K562 (cell line): ENCODE results near the gene ADGRB3. TPM values are rescaled to one million over a fixed set of nuclear protein-coding genes. Genes with fewer than 3 reads are reported as not detected.
A peak's percentile ranks its signal among the peaks of the same experiment; 100 is the strongest.

Experiments used
- BRF1 ChIP-seq: IDR thresholded peaks from 3 replicates; pipeline ENCODE4 v1.6.1; 2011; ENCODE audit warnings: borderline replicate concordance, mild to moderate bottlenecking; ENCODE audit not compliant: insufficient read length; ENCODE audit errors: extremely low read depth
- CREM ChIP-seq: IDR thresholded peaks from 2 replicates; pipeline ENCODE4 v1.6.1; 2014; ENCODE audit warnings: antibody characterized with exemption, low read depth
- E2F6 ChIP-seq, 2 experiments: IDR thresholded peaks; 2 replicates each; pipeline ENCODE4 v1.6.1; 2011; ENCODE audit warnings: borderline replicate concordance in 1 of 2, control low read depth in 1 of 2, low read depth in 1 of 2, low read length in 1 of 2, mild to moderate bottlenecking in 1 of 2, mixed read lengths in 1 of 2, moderate library complexity in 1 of 2; ENCODE audit not compliant: insufficient read depth in 1 of 2, insufficient read length in 1 of 2, poor library complexity in 1 of 2, severe bottlenecking in 1 of 2; ENCODE audit errors: extremely low read depth in 1 of 2
- GABPA ChIP-seq: fragments of 200-800 bp; sonication (Bioruptor generic); conservative IDR thresholded peaks from 2 replicates; pipeline ENCODE4 v1.6.1; 2016; ENCODE audit warnings: low read depth, missing genetic modification characterization, missing compliant biosample characterization
- MAFG ChIP-seq: fragments of 450-650 bp; conservative IDR thresholded peaks from 2 replicates; pipeline ENCODE4 v1.6.1; 2016; ENCODE audit warnings: missing genetic modification characterization, missing compliant biosample characterization
- MYNN ChIP-seq, 2 experiments: sonication (generic); formaldehyde crosslinking in 1 of 2; IDR thresholded peaks; 2 replicates each; pipeline versions ENCODE4 v1.5.0 to v1.6.1; 2016 to 2020; ENCODE audit warnings: antibody characterized with exemption in 1 of 2, missing genetic modification reagents in 1 of 2
- PCBP1 ChIP-seq: fragments of 200-400 bp; formaldehyde crosslinking; IDR thresholded peaks from 2 replicates; pipeline ENCODE4 v1.6.1; 2018; ENCODE audit warnings: mild to moderate bottlenecking, low read depth, low read length; ENCODE audit not compliant: poor library complexity, severe bottlenecking
- POLR2AphosphoS5 ChIP-seq: IDR thresholded peaks from 2 replicates; pipeline ENCODE4 v1.6.1; 2011; ENCODE audit warnings: mild to moderate bottlenecking, low read depth, low read length, moderate library complexity; ENCODE audit not compliant: control insufficient read depth, insufficient read depth
- RBM25 ChIP-seq: fragments of 200-400 bp; formaldehyde crosslinking; IDR thresholded peaks from 2 replicates; pipeline ENCODE4 v1.6.1; 2018; ENCODE audit warnings: low read length, low read depth, moderate library complexity; ENCODE audit not compliant: severe bottlenecking
- SMC3 ChIP-seq: conservative IDR thresholded peaks from 2 replicates; pipeline ENCODE4 v1.6.1; 2011; ENCODE audit warnings: low read depth, low read length, improper control_type of control experiment; ENCODE audit not compliant: insufficient read depth
- STAT6 ChIP-seq: sonication (generic); formaldehyde crosslinking; IDR thresholded peaks from 2 replicates; pipeline ENCODE4 v1.8.1; 2023; ENCODE audit warnings: mild to moderate bottlenecking, missing genetic modification reagents
- TFAP4 ChIP-seq: sonication (generic); formaldehyde crosslinking; IDR thresholded peaks from 2 replicates; pipeline ENCODE4 v1.8.0; 2022; ENCODE audit warnings: missing genetic modification reagents, mild to moderate bottlenecking, moderate library complexity, borderline replicate concordance
- ZNF197 ChIP-seq: fragments of 200-800 bp; sonication (Bioruptor generic); IDR thresholded peaks from 2 replicates; pipeline ENCODE4 v1.6.1; 2016; ENCODE audit warnings: low read depth, missing genetic modification characterization, missing compliant biosample characterization
- polyA plus RNA-seq, 8 experiments: library from polyadenylated mRNA; depleted of rRNA in 4 of 8; stranded (reverse) in 5 of 8; unstranded in 3 of 8; fragments of >200 nt; fragmentation: Nextera tagmentation in 2 of 8; fragmentation: Illumina TruSeq in 1 of 8; extraction: Ambion mirVana in 2 of 8; extraction: Trizol in 1 of 8; gene quantifications; 2 replicates each; pipeline versions ENCODE4 v1.2.1 to v1.2.3, GENCODE V29; 2011 to 2014; ENCODE audit warnings: inconsistent platforms in 1 of 8, missing spikeins in 1 of 8
- total RNA-seq, 7 experiments: library from RNA; depleted of rRNA in 6 of 7; stranded (reverse); fragments of >200 nt in 6 of 7; fragmentation: Illumina TruSeq in 2 of 7; extraction: Trizol in 2 of 7; gene quantifications; 2 replicates each; pipeline versions ENCODE4 v1.2.1 to v1.2.3, GENCODE V29; 2011 to 2021; ENCODE audit warnings: low replicate concordance in 1 of 7
- TF ChIP-seq, protein P1 (sequence below): fragments of 200-800 bp; sonication (Bioruptor generic); IDR thresholded peaks from 2 replicates; pipeline ENCODE4 v1.6.1; 2017; ENCODE audit warnings: missing genetic modification characterization, missing compliant biosample characterization
- TF ChIP-seq, protein P2 (sequence below), 2 experiments: fragments of 450-650 bp in 1 of 2; sonication (generic) in 1 of 2; formaldehyde crosslinking in 1 of 2; IDR thresholded peaks in 1 of 2; conservative IDR thresholded peaks in 1 of 2; 2 replicates each; pipeline versions ENCODE4 v1.6.1 to v1.8.1; 2016 to 2023; ENCODE audit warnings: mild to moderate bottlenecking in 2 of 2, moderate library complexity in 2 of 2, inconsistent platforms in 1 of 2, missing genetic modification reagents in 1 of 2
- TF ChIP-seq, protein P3 (sequence below): fragments of 450-650 bp; IDR thresholded peaks from 2 replicates; pipeline ENCODE4 v1.6.1; 2016

ADGRB3 gene
- total and polyA plus RNA-seq, 9 of the 15 experiments (the other 6 are each of a cell fraction or from before 2014, with no cell fraction given), result 0.90 to 7.8 (median 2.4) TPM

- TF ChIP-seq E2F6 (IDR thresholded peaks at IDR 0.05; ENCODE audit: borderline replicate concordance in 1 of 2, extremely low read depth in 1 of 2, insufficient read depth in 1 of 2, insufficient read length in 1 of 2, low read depth in 1 of 2, low read length in 1 of 2, poor library complexity in 1 of 2, severe bottlenecking in 1 of 2) (no peak), POLR2AphosphoS5 (peak; percentile 89), SMC3 (no peak), ZNF197 (no peak), TFAP4 (CRISPR knock-in tag) (no peak), MAFG (tag) (no peak), PCBP1 (no peak), BRF1 (no peak), RBM25 (no peak), GABPA (tag) (no peak), CREM (peak; percentile 84), STAT6 (CRISPR knock-in tag) (0 out of 2 replicates have a peak, but pooled peaks have one; percentile 38), MYNN (IDR thresholded peaks at IDR 0.05) (peak; percentile 42; the same call in 1 of the 2 replicates), MYNN (CRISPR knock-in tag; IDR thresholded peaks at IDR 0.05) (no peak)
- TF ChIP-seq, protein P1, sequence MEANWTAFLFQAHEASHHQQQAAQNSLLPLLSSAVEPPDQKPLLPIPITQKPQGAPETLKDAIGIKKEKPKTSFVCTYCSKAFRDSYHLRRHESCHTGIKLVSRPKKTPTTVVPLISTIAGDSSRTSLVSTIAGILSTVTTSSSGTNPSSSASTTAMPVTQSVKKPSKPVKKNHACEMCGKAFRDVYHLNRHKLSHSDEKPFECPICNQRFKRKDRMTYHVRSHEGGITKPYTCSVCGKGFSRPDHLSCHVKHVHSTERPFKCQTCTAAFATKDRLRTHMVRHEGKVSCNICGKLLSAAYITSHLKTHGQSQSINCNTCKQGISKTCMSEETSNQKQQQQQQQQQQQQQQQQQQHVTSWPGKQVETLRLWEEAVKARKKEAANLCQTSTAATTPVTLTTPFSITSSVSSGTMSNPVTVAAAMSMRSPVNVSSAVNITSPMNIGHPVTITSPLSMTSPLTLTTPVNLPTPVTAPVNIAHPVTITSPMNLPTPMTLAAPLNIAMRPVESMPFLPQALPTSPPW (CRISPR knock-in tag), result no peak
- TF ChIP-seq, protein P2, sequence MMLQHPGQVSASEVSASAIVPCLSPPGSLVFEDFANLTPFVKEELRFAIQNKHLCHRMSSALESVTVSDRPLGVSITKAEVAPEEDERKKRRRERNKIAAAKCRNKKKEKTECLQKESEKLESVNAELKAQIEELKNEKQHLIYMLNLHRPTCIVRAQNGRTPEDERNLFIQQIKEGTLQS (IDR thresholded peaks at IDR 0.05), result peak; percentile 31; the same call in 1 of the 2 replicates
- TF ChIP-seq, protein P2 (CRISPR knock-in tag; conservative IDR thresholded peaks at IDR 0.05), result 0 out of 2 replicates have a peak, but pooled peaks have one; percentile 69
- TF ChIP-seq, protein P3, sequence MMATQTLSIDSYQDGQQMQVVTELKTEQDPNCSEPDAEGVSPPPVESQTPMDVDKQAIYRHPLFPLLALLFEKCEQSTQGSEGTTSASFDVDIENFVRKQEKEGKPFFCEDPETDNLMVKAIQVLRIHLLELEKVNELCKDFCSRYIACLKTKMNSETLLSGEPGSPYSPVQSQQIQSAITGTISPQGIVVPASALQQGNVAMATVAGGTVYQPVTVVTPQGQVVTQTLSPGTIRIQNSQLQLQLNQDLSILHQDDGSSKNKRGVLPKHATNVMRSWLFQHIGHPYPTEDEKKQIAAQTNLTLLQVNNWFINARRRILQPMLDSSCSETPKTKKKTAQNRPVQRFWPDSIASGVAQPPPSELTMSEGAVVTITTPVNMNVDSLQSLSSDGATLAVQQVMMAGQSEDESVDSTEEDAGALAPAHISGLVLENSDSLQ, result peak; percentile 83
Measured at GRCh38 chr6:68653074-68653705, 18.1 kb downstream of the ADGRB3 start (continued).
